GM21367 (cell line): ENCODE measurements around the gene POP7.

Experiments used
- ATAC-seq: cut with Tn5 transposase; IDR thresholded peaks from one replicate; pipeline ENCODE4 v1.9.1; 2021; ENCODE audit not compliant: unreplicated experiment

The POP7 gene

GRCh38 chr7:100679129-100679926 is 26.6 kb upstream of the POP7 start:
- no peak for ATAC-seq

- no peak for ATAC-seq
Observed at GRCh38 chr7:100679927-100680575, 25.9 kb upstream of the POP7 start.

DNA sequence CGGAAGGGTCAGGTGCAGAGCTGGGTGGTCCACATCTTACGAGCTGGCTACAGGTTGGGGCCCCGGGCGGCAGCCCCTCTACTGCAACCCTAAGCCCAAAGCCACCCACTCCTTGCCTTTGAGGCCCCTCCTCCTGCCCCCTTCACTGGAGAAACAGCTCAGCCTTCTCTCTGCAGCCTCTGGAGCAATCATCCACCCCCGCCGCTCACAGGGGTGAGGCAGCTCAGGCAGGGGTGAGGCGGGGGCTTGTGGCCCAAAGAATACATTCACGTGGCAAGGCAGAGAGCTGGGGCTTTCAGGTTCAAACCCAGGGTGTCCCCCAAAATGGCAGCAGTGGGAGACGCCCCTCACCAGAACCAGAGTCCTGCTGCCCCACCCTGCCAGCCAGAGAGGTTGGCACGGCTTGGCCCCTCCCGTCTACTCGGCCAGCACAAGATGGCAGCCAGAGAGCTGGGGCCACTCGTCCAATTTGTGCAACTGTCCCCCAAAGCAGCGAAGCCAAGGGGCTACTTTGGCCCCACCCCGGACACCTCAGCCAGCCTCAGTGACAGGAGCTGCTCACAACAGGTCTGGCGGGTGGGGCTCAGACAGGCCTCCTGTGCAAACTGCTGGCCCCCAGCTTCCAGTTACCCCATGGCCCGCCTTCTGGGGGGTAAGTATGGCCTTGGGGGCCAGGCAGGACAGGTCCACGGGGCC is 25.2 kb upstream of the POP7 start:
- no peak for ATAC-seq

- no peak for ATAC-seq
Observed at GRCh38 chr7:100681491-100682227, 24.3 kb upstream of the POP7 start.

DNA sequence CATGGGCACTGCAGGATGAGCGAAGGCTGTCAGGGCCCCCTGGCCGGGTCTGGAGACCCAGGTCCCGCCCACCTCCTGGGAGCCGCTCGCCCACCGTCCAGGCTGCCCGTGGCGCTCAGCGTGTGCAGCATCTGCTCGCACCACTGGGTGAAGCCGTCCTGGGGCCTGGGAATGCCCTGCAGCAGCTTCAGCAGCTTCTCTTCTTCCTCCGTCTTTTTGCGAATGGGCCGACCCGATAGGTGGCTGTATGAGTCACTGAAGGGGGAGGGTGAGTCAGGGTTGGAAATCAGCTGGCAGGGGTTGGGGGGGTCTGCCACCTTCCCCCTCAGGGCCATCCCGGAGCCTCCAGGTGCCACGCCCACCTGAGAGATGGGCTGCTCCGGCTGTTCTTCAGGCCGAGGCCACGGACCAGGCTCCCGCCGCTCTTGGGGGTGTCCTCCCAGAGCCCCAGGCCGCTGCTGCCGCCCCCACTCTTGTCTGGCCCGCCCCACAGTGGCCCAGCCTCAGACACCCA is 23.6 kb upstream of the POP7 start:
- no peak for ATAC-seq

DNA sequence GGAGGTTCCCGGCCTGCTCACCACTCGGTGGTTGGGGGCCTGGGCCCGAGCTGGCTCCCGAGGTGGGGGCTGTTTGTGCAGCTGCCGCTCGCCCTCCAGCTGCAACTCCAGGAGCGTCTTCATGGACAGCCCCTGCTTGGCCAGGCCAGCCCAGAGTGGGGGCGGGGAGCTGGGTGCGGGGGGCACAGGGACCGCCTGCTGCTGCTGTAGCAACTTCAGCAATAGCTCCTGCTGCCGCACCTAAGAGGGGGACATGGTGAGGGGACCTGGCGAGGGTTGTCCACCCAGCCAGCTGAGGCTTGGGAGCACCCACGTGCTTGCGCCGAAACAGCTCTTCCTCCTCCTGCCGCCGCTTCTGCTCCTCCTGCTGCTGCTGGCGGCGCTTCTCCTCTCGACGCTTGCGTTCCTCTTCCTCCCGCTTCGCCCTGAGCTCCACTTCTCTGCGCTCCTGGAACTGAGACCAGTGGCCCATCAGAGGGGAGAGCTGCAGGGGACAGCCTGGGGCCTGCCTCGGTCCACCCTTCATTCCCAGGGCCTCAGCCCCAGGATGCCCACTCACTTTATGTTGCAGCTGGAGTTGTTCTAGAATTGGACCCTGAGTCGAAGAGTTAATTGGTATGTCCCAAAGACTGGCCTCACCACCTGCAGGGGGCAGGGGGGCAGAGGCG is 22.8 kb upstream of the POP7 start:
- ATAC-seq: no peak

GRCh38 chr7:100683659-100684533 is 22.0 kb upstream of the POP7 start:
- ATAC-seq: no peak

DNA sequence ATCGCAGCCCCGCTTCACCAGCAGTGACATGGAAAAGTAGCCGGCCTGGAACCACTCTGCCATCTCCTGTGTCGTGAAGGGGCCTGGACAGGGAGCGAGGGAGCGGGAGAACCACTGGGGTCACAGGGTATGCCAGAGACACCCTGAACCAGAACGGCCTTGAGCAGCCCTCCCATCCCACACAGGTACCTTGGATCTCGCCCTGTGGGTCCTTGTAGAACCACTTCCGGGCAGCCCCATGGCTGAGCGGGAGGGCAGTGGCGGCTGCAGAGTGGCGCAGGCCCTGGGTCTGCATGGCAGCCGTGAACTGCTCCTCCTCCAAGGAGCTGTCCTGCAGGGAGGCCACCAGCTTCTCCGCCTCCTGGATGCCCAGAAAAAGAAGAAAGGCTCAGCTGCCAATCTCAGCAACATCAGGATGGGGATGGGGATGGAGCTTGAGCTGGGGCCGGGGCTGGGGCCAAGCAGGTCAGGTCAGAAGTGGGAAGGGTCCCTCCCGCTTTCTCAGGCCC is 21.3 kb upstream of the POP7 start:
- no peak for ATAC-seq

DNA sequence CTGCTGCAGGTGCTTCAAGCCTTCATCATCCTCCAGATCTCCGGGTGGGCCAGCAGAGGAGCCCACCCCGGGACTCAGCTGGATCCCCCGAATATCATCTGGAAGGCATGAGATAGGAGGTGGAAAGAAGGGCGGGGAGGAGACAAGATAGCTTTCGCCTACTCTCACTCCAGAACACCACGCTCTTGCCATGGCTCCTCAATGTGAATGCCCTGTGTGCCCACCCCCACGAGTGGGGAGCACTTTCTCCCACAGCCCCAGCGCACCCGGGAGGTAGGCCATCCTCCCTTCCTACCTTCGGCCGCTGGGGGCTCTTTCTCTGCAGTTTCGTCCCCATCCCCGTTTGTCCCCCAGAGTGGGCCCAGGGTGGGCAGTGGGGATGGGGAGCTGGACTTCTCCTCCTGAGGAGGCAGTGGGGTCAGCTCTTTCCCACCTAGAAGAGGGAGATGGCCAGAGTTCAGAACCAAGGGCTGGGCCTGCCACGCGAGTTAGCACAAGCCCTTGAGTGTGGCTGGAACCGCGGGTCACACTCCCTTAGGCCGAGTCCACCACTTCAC is 20.8 kb upstream of the POP7 start:
- ATAC-seq: no peak

DNA sequence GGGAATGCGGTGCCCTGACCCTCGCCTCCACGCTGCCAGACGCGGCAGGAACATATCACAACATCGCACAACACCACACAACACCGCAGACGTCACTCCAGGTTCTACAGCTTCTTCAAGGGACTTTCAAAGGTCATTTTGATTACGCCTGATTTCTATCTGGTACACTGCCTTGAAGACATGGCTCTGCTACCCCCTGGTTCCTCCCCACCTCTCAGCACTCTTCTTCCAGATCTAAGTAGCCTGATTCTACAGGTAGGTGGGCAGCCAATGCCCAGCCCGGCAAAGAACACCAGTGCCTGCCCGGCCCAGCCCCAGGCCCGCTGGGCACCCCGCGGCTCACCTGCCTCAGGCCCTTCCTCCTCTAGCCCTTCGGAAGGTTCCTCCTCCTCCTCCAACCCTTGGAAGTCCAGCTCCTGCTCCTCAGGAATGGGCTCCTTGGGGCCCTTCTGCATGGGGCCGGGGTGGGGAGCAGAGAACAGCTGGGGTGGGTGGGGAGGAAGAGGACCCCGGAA is 20.2 kb upstream of the POP7 start:
- ATAC-seq: no peak

DNA sequence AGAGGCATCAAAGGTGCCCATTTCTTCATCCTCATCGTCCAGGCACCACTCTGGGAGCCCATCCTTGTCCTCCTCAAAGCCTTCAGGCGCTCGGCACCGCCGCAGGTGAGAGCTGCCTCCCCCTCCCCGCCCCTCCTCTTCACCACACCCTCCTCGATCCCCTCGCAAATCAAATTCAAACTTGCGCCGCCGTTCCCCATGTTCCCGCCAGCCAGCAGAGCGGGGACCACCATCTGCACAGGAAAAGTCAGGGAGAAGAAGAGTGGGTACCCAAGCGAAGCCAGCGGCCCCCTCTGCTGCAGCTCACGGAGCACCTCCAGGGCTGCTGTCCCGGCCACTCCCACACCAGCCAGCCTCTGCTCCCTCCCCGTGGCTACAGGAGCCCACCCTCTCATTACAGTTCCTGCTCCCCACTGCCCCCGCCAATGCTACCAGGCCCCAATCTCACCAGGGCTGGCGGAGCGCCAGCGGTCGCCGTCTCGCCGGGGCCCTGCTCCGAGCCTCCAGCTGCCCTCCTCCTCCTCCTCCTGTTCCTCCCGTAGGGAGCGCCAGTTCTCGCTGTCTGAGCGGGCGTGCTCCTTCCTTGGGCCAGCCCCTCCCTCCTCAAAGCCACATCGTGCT is 19.6 kb upstream of the POP7 start:
- ATAC-seq: no peak

- no peak for ATAC-seq
Observed at GRCh38 chr7:100686822-100687211, 19.1 kb upstream of the POP7 start.

GRCh38 chr7:100687261-100687660 is 18.7 kb upstream of the POP7 start:
- no peak for ATAC-seq

DNA sequence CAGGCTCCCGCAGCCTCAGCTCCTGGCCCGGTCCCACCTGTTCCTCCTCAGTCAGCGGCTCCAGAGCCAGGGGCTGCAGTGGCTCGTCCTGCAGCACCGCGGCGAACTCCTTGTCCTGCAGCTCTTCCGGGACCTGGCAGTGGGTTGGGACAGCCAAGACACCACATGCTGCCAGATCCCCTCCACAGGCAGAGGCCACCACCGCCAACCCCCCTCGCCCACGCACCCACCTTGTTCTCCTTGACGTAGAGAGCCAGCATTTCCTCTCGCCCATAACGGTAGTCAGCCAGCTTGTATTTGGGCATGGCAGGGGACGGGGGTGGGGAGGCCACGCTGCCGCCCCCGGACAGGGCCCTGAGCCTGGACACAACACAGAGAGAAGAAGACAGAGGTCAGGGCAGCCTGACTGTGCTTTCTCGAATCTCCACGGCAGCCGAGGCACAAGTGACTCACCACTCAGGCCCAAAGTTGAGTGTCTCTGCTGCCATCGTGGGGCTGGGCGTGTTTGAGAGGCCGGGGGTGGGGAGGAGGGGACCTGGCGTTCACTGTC is 18.1 kb upstream of the POP7 start:
- ATAC-seq: no peak

GRCh38 chr7:100688326-100688860 is 17.5 kb upstream of the POP7 start:
- ATAC-seq: no peak

GRCh38 chr7:100689230-100690135 is 16.4 kb upstream of the POP7 start:
- no peak for ATAC-seq
